GM12878 (cell line): ENCODE data around the gene RNF220. TPM values are rescaled to one million over a fixed set of nuclear protein-coding genes. Genes with fewer than 3 reads are reported as not detected.
A peak's percentile ranks its signal among the peaks of the same experiment; 100 is the strongest.

ENCODE experiments used
- ATAC-seq: fragments of 200-7000 bp; cut with Tn5 transposase; 3 replicates; pipeline ENCODE4 v1.9.1; 2020; ENCODE audit warnings: mild to moderate bottlenecking, moderate library complexity
- BruUV-seq: library from RNA; stranded (reverse); fragments of 400-500 nt; replicated peaks from 2 replicates; lab custom pipeline; 2021; lab: Mats Ljungman, UMichigan
- CTCF ChIA-PET: fragments of 300-600 bp; sonication (Branson Sonifier 250); formaldehyde crosslinking; extraction: SDS; loops from one replicate; lab custom pipeline; 2021; ENCODE audit warnings: inconsistent platforms; lab: Yijun Ruan, JAX
- POLR2A ChIA-PET: fragments of 350-600 bp; formaldehyde crosslinking; extraction: SDS; loops from one replicate; lab custom pipeline; 2021; ENCODE audit warnings: inconsistent platforms; lab: Charles Lee
- RAD21 ChIA-PET: fragments of 300-600 bp; sonication (Branson Sonifier 250); formaldehyde crosslinking; loops from one replicate; lab custom pipeline; 2023; ENCODE audit warnings: antibody characterized with exemption; ENCODE audit not compliant: unreplicated experiment; lab: Charles Lee
- SMC1A ChIA-PET: fragments of 300-600 bp; sonication (Branson Sonifier 250); formaldehyde crosslinking; loops from one replicate; lab custom pipeline; 2023; ENCODE audit not compliant: unreplicated experiment, uncharacterized antibody; lab: Charles Lee
- DNase-seq: peaks from one replicate; pipeline ENCODE4 v3.0.0-alpha.2; 2011; ENCODE audit warnings: low read depth, low spot score
- FAIRE-seq: peaks from 3 replicates; lab custom pipeline; 2011; peaks lifted over from hg19 to GRCh38; lab: Jason Lieb, UNC
- H2AFZ ChIP-seq: 2 replicates; pipeline ENCODE4 v1.6.0; 2011; ENCODE audit warnings: low read depth, low read length, control low read depth; ENCODE audit not compliant: control insufficient read depth
- H3K27ac ChIP-seq: 2 replicates; pipeline ENCODE4 v1.5.1; 2011; ENCODE audit warnings: control low read depth; ENCODE audit not compliant: control insufficient read depth, insufficient read depth
- H3K27me3 ChIP-seq, 2 experiments: replicated peaks in 1 of 2; 2 replicates each; pipeline versions ENCODE4 v1.6.0 to v1.6.1; 2011; ENCODE audit warnings: low read length in 1 of 2; ENCODE audit not compliant: control insufficient read depth in 2 of 2, insufficient read depth in 2 of 2
- H3K36me3 ChIP-seq, 2 experiments: 2 replicates each; pipeline ENCODE4 v1.5.1; 2011; ENCODE audit warnings: low read length in 1 of 2; ENCODE audit not compliant: control insufficient read depth in 2 of 2, insufficient read depth in 2 of 2
- H3K4me1 ChIP-seq: 2 replicates; pipeline ENCODE4 v1.6.1; 2011; ENCODE audit warnings: mild to moderate bottlenecking, low read length, moderate library complexity, mixed read lengths; ENCODE audit not compliant: control insufficient read depth, insufficient read depth
- H3K4me2 ChIP-seq: 2 replicates; pipeline ENCODE4 v1.6.0; 2011; ENCODE audit warnings: control low read depth; ENCODE audit not compliant: control insufficient read depth, insufficient read depth
- H3K4me3 ChIP-seq: fragments of 200-600 bp; sonication (generic); 2 replicates; pipeline ENCODE4 v1.5.1; 2016
- H3K79me2 ChIP-seq: 2 replicates; pipeline ENCODE4 v1.6.0; 2011; ENCODE audit warnings: low read length; ENCODE audit not compliant: control insufficient read depth, insufficient read depth
- H3K9ac ChIP-seq: 2 replicates; pipeline ENCODE4 v1.8.0; 2011; ENCODE audit warnings: low read length, control low read depth, mixed read lengths; ENCODE audit not compliant: control insufficient read depth, insufficient read depth
- H3K9me3 ChIP-seq: replicated peaks from 3 replicates; pipeline ENCODE4 v1.5.1; 2011; ENCODE audit warnings: mild to moderate bottlenecking, low read length; ENCODE audit not compliant: control insufficient read depth, insufficient read depth
- H4K20me1 ChIP-seq: 2 replicates; pipeline ENCODE4 v1.6.0; 2011; ENCODE audit not compliant: control insufficient read depth, insufficient read depth
- E4F1 ChIP-seq: fragments of 450-650 bp; IDR thresholded peaks from 2 replicates; pipeline ENCODE4 v1.6.1; 2018; ENCODE audit warnings: borderline replicate concordance, mild to moderate bottlenecking; ENCODE audit not compliant: partially characterized antibody
- MTA2 ChIP-seq: fragments of 450-650 bp; IDR thresholded peaks from 2 replicates; pipeline ENCODE4 v1.6.1; 2016; ENCODE audit warnings: low read depth, mild to moderate bottlenecking, moderate library complexity
- POLR2A ChIP-seq: IDR thresholded peaks from 2 replicates; pipeline ENCODE4 v1.6.1; 2011; ENCODE audit warnings: low read depth, mild to moderate bottlenecking, low read length
- WGBS: methylation state at CpG from one replicate; pipeline ENCODE4 v1.1.6; 2016; ENCODE audit warnings: low lambda C conversion rate; ENCODE audit not compliant: insufficient replicate concordance, insufficient coverage; ENCODE audit errors: missing lambda C conversion rate; 5-methylcytosine and 5-hydroxymethylcytosine counted together
- in situ Hi-C: fragments of 300-500 bp; cut with MboI; formaldehyde crosslinking; loops from 9 replicates; pipeline ENCODE4 v1.14.3; 2018; ENCODE audit warnings: mixed read lengths
- intact Hi-C: fragments of 100-400 bp; cut with micrococcal nuclease; formaldehyde crosslinking; loops from one replicate; pipeline ENCODE4 v1.14.2; 2022; ENCODE audit not compliant: unreplicated experiment
- polyA plus RNA-seq, 11 experiments: library from polyadenylated mRNA; depleted of rRNA in 4 of 11; unstranded in 6 of 11; stranded (reverse) in 5 of 11; fragments of >200 nt; fragmentation: Nextera tagmentation in 4 of 11; fragmentation: Illumina TruSeq in 1 of 11; extraction: Ambion mirVana in 4 of 11; extraction: Trizol in 1 of 11; gene quantifications; 1 replicate in 1 of 11; 2 replicates in 10 of 11; pipeline versions ENCODE4 v1.2.1 to v1.2.3, GENCODE V29; 2011 to 2016; ENCODE audit warnings: inconsistent platforms in 2 of 11, missing spikeins in 2 of 11, low read depth in 1 of 11
- total RNA-seq, 4 experiments: library from RNA; depleted of rRNA in 3 of 4; stranded (reverse); fragments of >200 nt in 3 of 4; fragmentation: Illumina TruSeq in 1 of 4; extraction: Trizol in 1 of 4; gene quantifications; 2 replicates each; pipeline versions ENCODE4 v1.2.1 to v1.2.3, GENCODE V29; 2013 to 2021

RNF220 gene
- total and polyA plus RNA-seq, 10 of the 15 experiments (the other 5 are each of a cell fraction or from before 2014, with no cell fraction given): 4.6 to 84.1 (median 53.7) TPM

- BruUV-seq: no TSS peak
- TF ChIP-seq POLR2A (0 out of 2 replicates have a peak, but pooled peaks have one; percentile 18), MTA2 (no peak)
- no peaks in the 10 kb centered on the region for H3K4me1 ChIP-seq
- RAD21 ChIA-PET: interaction anchor here (0.7 kb wide), 1 partner anchor 11 kb away, joined by 3 read pairs; no protein-coding TSS in a partner anchor
- intact Hi-C loops: no loop called here
- no peaks in the 10 kb centered on the region for H3K79me2 ChIP-seq
- no peak overlapping the region for H3K27ac ChIP-seq
- no peaks in the 10 kb centered on the region for H3K9me3 ChIP-seq
- peaks cover 19 to 41% of the 10 kb centered on the region in 2 experiments for H3K36me3 ChIP-seq
- 97% methylated on average over 12 of the region's 12 CpGs for WGBS
- no peak overlapping the region for H3K4me2 ChIP-seq
- CTCF ChIA-PET: interaction anchor here (0.6 to 4.4 kb wide), 3 partner anchors 11 to 70 kb away, joined by 3 to 37 read pairs (median 3); no protein-coding TSS in a partner anchor
- no peak overlapping the region for H2AFZ ChIP-seq
- POLR2A ChIA-PET: interaction anchor here (0.5 to 1.7 kb wide), 3 partner anchors 10 to 876 kb away, joined by 4 to 5 read pairs (median 5); no protein-coding TSS in a partner anchor
- H3K9ac ChIP-seq: no peak overlapping the region
- ATAC-seq: no peak
- no peak overlapping the region for H3K4me3 ChIP-seq
- no peak for DNase-seq
- FAIRE-seq: no peak
- no peaks in the 10 kb centered on the region for H3K27me3 ChIP-seq
- no peaks in the 10 kb centered on the region; the same call in 1 of the 2 replicates for H4K20me1 ChIP-seq
- SMC1A ChIA-PET: interaction anchor here (1.3 to 1.5 kb wide), 2 partner anchors 8 to 31 kb away, joined by 3 to 5 read pairs; no protein-coding TSS in a partner anchor
- in situ Hi-C loops: no loop called here
Measured at GRCh38 chr1:44641126-44642102, 236.4 kb downstream of the RNF220 start.

GRCh38 chr1:44642255-44642654 lies 237.2 kb downstream of the RNF220 start:
- FAIRE-seq: no peak
- Histone ChIP-seq H3K4me2 (no peak overlapping the region), H3K9ac (no peak overlapping the region), H3K4me1 (no peaks in the 10 kb centered on the region), H3K27ac (no peak overlapping the region), H3K9me3 (no peaks in the 10 kb centered on the region), H3K36me3 (peaks cover 19 to 38% of the 10 kb centered on the region in 2 experiments), H3K79me2 (no peaks in the 10 kb centered on the region), H3K4me3 (no peak overlapping the region), H2AFZ (no peak overlapping the region), H4K20me1 (no peaks in the 10 kb centered on the region; the same call in 1 of the 2 replicates), H3K27me3 (no peaks in the 10 kb centered on the region)
- ChIA-PET CTCF (interaction anchor here (0.6 to 4.4 kb wide), 2 partner anchors 10 to 71 kb away, joined by 3 to 37 read pairs; no protein-coding TSS in a partner anchor), RAD21 (no interaction called here), POLR2A (interaction anchor here (1.5 to 1.7 kb wide), 2 partner anchors 10 to 11 kb away, joined by 4 to 5 read pairs; no protein-coding TSS in a partner anchor), SMC1A (interaction anchor here (1.2 to 1.5 kb wide), 3 partner anchors 9 to 30 kb away, joined by 3 to 5 read pairs (median 3); no protein-coding TSS in a partner anchor)
- 98% methylated on average over 2 of the region's 2 CpGs for WGBS
- BruUV-seq: no TSS peak
- ATAC-seq: no peak
- TF ChIP-seq POLR2A: 0 out of 2 replicates have a peak, but pooled peaks have one; percentile 12
- no peak for TF ChIP-seq E4F1
- intact Hi-C loops (no loop called here), in situ Hi-C loops (no loop called here)
- no peak for DNase-seq
